ENCODE results near the gene ERMAP.
A peak's percentile ranks its signal among the peaks of the same experiment; 100 is the strongest.
"Not testable (repeated sequence)": the region's sequence is repeated elsewhere in the genome, so short reads cannot be mapped to it uniquely, and the experiment has no call there.

Gene ERMAP

DNA sequence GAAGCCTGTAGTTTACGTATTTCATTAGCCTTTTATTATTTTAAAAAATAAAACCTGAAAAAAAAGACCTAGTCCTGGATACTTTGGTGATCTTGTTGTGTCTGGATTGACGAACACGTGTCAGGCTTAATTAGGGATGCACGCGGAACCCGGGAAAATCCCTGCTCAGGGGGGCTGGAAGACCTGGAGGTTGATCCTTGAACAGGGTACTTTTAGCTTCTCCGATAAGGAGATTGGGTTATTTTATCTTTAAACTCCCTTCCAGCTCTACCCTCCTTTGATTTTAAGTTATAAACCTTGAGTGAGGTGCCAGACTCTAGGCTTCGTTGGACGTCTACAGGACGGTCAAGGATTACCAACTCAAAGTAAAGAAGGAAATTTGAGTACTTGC lies 28.9 kb downstream of the ERMAP start:
- no peak for DNase-seq (ENCODE audit: low read depth)

- DNase-seq (ENCODE audit: low read depth) = peak; percentile 96
Measured at GRCh38 chr1:42846257-42847110, 29.6 kb downstream of the ERMAP start, which contains the start of gene ZNF691. ZNF691 (plus strand) TSS chr1:42846613; CDS start chr1:42849659, 3,046 bp downstream.

GRCh38 chr1:42847111-42847595 lies 30.2 kb downstream of the ERMAP start:
- DNase-seq (ENCODE audit: low read depth) = no peak

DNA sequence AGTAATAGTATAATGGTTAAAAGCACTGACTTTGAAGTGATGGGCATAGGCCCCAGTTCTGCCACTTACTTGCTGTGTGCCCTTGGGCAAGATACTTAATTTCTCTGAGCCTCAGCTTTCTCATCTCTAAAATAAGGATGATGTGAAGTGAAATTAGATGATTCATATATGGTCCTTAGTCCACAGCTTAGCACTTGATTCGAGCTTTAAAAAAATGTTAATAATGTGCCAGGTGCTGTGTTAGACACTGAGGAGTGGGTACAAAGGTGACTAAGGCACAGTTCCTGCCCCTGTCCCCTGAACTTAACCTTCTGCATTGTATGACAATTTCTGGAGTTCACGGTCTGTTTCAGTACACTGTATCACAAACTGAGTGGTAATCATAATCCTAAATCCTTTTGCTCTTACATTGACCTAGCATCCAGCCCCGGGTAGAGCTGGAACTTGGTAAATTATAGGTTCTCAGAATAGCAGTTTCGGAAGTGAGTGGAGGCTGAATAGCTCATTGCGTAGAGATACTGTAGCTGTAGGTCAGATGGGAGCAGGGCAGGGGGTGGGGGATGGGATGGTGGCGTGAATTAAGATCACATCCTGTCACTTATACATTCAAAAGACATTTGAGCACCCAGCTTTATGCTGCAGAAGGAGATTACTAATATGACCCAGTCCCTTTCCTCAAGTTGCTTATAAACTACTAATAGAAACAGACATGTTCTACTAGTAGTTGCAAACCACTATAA lies 31.0 kb downstream of the ERMAP start:
- DNase-seq (ENCODE audit: low read depth) = no peak

GRCh38 chr1:42848823-42849537 lies 32.1 kb downstream of the ERMAP start:
- DNase-seq (ENCODE audit: low read depth) = no peak

DNA sequence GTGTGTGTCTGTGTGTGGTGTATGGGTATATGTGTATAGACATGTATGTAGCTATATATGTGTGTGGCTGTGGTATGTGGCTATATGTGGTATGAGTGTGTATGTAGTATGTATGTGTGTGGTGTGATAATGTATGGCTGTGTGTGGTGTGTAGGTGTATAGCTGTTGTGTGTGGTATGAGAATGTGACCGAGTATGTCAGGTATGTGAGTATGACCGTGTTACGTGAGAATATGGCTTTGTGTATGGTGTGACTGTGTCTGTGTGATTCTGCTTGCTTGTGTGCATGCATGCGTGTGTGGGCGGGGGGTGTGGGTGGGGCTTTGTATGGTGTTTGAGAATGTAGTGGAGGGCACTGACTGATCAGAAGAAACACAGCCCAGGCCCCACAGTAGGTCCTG lies 33.0 kb downstream of the ERMAP start:
- no peak for DNase-seq (ENCODE audit: low read depth)

GRCh38 chr1:42851420-42851819 lies 34.5 kb downstream of the ERMAP start:
- no peak for DNase-seq (ENCODE audit: low read depth)

DNA sequence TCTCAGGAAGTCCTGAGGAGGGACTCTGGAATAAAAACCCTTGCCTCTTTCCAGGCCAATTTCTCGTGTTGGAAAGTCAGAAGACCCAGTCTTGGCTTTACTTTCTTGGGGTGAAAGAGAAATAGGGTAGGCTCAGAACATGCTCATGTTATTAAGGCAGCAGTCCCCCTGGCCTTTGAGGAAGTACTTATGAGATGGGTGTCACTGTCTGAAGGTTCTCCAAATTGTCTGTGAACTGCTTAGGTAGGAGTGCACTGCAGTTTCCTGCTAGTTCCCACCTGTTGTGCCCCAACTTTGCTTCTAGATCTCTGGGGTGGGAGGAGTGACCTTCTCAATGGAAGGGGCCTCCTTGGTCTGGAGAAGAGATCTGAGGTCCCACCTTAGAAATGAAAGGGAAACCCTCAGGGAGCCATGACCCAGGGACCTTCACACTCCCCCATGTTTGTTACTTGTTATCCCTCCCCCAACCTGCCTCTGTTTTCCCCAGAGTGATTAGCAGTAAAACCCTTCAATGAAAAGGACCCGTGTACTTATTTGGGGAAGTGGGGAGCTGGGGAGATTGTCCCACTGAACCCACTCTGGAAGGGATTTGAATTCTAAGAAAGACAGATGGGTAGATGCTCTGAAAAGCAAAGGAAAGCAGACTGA lies 35.2 kb downstream of the ERMAP start:
- no peak for DNase-seq (ENCODE audit: low read depth)

- no peak for DNase-seq (ENCODE audit: low read depth)
Measured at GRCh38 chr1:42852608-42852980, 35.7 kb downstream of the ERMAP start.

- DNase-seq (ENCODE audit: low read depth) = no peak
Measured at GRCh38 chr1:42853116-42853884, 36.4 kb downstream of the ERMAP start.

GRCh38 chr1:42856554-42856953 lies 39.6 kb downstream of the ERMAP start:
- DNase-seq (ENCODE audit: low read depth) = not testable (repeated sequence)

GRCh38 chr1:42859366-42859765 lies 42.4 kb downstream of the ERMAP start:
- not testable (repeated sequence) for DNase-seq (ENCODE audit: low read depth)

DNA sequence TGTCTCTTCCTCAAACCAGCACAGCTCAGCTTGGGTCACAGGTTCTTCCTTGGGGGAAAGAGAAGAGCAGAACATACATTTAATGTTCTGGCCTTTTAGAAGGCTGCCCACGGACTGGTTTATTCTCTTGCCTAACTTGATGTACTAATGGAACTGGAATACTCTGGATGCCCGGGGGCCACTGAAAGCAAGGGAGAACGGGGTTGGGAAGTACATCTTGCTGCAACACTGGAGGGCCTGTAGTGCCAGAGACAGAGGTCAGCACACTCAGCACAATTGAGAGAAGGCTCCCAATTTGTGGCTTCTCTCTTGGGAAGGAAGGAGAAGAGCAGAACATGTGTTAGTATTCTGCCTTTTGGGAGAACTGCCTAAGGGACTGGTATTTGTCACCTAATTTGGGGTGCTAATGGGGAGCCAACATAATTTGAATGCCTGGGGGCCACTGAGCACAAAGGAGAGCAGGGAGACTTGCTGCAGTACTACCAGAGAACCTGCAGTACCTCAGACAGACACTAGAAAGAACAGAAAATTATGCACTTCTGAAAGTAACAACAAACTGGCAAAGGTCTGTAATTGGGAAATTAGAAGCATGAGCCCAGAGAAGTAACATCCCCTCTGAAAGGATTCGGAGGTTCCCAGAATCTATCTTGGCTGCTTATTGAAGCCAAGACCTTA lies 43.6 kb downstream of the ERMAP start:
- no peak for DNase-seq (ENCODE audit: low read depth)

DNA sequence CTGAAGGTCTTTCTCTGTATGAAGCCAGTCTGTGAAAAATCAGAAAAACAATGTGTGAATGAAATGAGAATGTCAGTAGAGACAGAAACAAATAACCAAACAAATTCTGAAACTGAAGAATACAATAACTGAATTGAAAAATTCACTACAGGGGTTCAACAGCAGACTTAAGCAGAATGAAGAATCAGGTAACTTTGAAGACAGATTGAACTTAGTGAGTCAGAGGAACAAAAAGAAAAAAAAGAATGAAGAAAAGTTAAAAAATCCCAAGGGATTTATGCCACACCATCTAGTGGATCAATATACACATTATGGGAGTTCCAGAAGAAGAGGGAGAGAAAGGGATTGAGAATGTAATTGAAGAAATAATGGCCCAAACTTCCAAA lies 44.1 kb downstream of the ERMAP start:
- no peak for DNase-seq (ENCODE audit: low read depth)

- DNase-seq (ENCODE audit: low read depth) = no peak
Measured at GRCh38 chr1:42866549-42866948, 49.6 kb downstream of the ERMAP start.

DNA sequence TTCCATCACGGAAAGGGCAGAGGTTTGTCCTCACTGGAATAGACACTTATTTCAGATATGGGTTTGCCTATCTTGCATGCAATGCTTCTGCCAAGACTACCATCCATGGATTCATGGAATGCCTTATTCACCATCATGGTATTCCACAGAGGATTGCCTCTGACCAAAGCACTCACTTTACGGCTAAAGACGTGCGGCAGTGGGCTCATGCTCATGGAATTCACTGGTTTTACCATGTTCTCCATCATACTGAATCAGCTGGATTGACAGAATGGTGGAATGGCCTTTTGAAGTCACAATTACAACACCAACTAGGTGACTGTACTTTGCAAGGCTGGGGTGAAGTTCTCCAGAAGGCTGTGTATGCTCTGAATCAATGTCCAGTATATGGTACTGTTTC lies 51.5 kb downstream of the ERMAP start:
- peak; percentile 70 for DNase-seq (ENCODE audit: low read depth)

- not testable (repeated sequence) for DNase-seq (ENCODE audit: low read depth)
Measured at GRCh38 chr1:42869254-42869653, 52.3 kb downstream of the ERMAP start.

DNA sequence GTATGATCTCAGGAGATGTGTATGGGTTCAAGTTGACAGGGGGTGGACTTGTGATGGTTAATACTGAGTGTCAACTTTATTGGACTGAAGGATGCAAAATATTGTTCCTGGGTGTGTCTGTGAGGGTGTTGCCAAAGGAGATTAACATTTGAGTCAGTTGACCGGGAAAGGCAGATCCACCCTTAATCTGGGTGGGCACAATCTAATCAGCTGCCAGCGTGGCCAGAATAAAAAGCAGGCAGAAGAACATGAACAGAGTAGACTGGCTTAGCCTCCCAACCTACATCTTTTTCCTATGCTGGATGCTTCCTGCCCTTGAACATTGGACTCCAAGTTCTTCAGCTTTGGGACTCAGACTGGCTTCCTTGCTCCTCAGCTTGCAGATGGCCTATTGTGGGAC lies 52.8 kb downstream of the ERMAP start:
- DNase-seq (ENCODE audit: low read depth) = not testable (repeated sequence)

GRCh38 chr1:42873108-42873507 lies 56.2 kb downstream of the ERMAP start:
- not testable (repeated sequence) for DNase-seq (ENCODE audit: low read depth)

DNA sequence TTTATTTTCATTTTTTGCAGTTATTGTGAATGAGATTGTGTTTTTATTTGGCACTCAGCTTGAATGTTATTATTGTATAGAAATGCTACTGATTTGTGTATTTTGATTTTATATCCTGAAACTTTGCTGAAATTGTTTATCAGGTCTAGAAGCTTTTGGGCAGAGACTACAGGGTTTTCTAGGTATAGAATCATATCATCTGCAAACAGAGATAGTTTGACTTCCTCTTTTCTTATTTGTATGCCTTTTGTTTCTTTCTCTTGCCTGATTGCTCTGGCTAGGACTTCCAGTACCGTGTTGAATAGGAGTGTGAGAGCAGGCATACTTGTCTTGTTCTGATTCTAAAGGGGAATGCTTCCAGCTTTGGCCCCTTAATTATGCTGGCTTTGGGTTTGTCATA lies 56.7 kb downstream of the ERMAP start:
- DNase-seq (ENCODE audit: low read depth) = no peak

DNA sequence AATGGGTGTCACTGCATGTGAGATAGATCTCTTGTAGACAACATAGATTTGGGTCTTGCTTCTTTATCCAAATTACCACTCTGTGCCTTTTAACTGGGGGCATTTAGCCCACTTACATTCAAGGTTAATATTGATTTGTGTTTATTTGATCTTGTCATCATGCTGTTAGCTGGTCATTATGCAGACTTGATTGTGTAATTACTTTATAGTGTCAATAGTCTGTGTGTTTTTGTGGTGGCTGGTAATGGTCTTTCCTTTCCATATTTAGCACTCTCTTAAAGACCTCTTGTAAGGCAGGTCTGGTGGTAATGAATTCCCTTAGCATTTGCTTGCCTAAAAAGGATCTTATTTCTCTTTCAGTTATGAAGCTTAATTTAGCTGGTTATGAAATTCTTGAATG lies 59.1 kb downstream of the ERMAP start:
- DNase-seq (ENCODE audit: low read depth) = no peak
